ENCODE results near the gene TNFAIP8L1.
"Not testable (repeated sequence)": the region's sequence is repeated elsewhere in the genome, so short reads cannot be mapped to it uniquely, and the experiment has no call there.

The TNFAIP8L1 gene

GRCh38 chr19:4638828-4639530 is at the start of gene TNFAIP8L1:
Gene TNFAIP8L1 (plus strand): TSS chr19:4639516. CDS start chr19:4651870, 12,354 bp downstream.
- DNase-seq: peak; percentile 99

- DNase-seq: no peak
Observed at GRCh38 chr19:4589579-4590410, 49.5 kb upstream of the TNFAIP8L1 start.

- no peak for DNase-seq
Observed at GRCh38 chr19:4590559-4590958, 48.8 kb upstream of the TNFAIP8L1 start.

- DNase-seq: no peak
Observed at GRCh38 chr19:4591320-4591719, 48.0 kb upstream of the TNFAIP8L1 start.

- no peak for DNase-seq
Observed at GRCh38 chr19:4592445-4592844, 46.9 kb upstream of the TNFAIP8L1 start.

- no peak for DNase-seq
Observed at GRCh38 chr19:4593409-4593851, 45.9 kb upstream of the TNFAIP8L1 start.

- DNase-seq: no peak
Observed at GRCh38 chr19:4594201-4594600, 45.1 kb upstream of the TNFAIP8L1 start.

- not testable (repeated sequence) for DNase-seq
Observed at GRCh38 chr19:4595158-4595557, 44.2 kb upstream of the TNFAIP8L1 start.

- no peak for DNase-seq
Observed at GRCh38 chr19:4596033-4596904, 43.0 kb upstream of the TNFAIP8L1 start.

GRCh38 chr19:4597278-4597974 is 41.9 kb upstream of the TNFAIP8L1 start:
- DNase-seq: no peak

GRCh38 chr19:4597975-4598671 is 41.2 kb upstream of the TNFAIP8L1 start:
- peak; percentile 71 for DNase-seq

- no peak for DNase-seq
Observed at GRCh38 chr19:4598712-4599111, 40.6 kb upstream of the TNFAIP8L1 start.

GRCh38 chr19:4600082-4600481 is 39.2 kb upstream of the TNFAIP8L1 start:
- no peak for DNase-seq

GRCh38 chr19:4600893-4601292 is 38.4 kb upstream of the TNFAIP8L1 start:
- DNase-seq: no peak

- DNase-seq: no peak
Observed at GRCh38 chr19:4602173-4602788, 37.0 kb upstream of the TNFAIP8L1 start.

GRCh38 chr19:4602915-4603314 is 36.4 kb upstream of the TNFAIP8L1 start:
- DNase-seq: no peak

- no peak for DNase-seq
Observed at GRCh38 chr19:4604912-4605311, 34.4 kb upstream of the TNFAIP8L1 start.

- DNase-seq: no peak
Observed at GRCh38 chr19:4606181-4606580, 33.1 kb upstream of the TNFAIP8L1 start.

- no peak for DNase-seq
Observed at GRCh38 chr19:4606921-4607678, 32.2 kb upstream of the TNFAIP8L1 start.

- peak; percentile 64 for DNase-seq
Observed at GRCh38 chr19:4609878-4610511, 29.3 kb upstream of the TNFAIP8L1 start.

Measured in GDM1 (cell line).